HG03139 (cell line): Measurements from ENCODE around the gene CYP2W1.

Source experiments
- ATAC-seq: cut with Tn5 transposase; IDR thresholded peaks from one replicate; pipeline ENCODE4 v1.9.1; 2021; ENCODE audit not compliant: unreplicated experiment

CYP2W1 gene

GRCh38 chr7:978416-979091, 4.4 kb upstream of the CYP2W1 start:
- no peak for ATAC-seq

- ATAC-seq = no peak
Measured at GRCh38 chr7:979151-979550, 3.8 kb upstream of the CYP2W1 start.

GRCh38 chr7:979886-980571, 3.0 kb upstream of the CYP2W1 start:
- ATAC-seq = no peak

GRCh38 chr7:981793-982510, 1.0 kb upstream of the CYP2W1 start:
- no peak for ATAC-seq

GRCh38 chr7:982511-983003, 424 bp upstream of the CYP2W1 start:
- ATAC-seq = no peak

- ATAC-seq = no peak
Measured at GRCh38 chr7:983616-984071, 663 bp downstream of the CYP2W1 start.

GRCh38 chr7:984361-985126, 1.6 kb downstream of the CYP2W1 start:
- no peak for ATAC-seq

- no peak for ATAC-seq
Measured at GRCh38 chr7:985127-985416, 2.1 kb downstream of the CYP2W1 start.

- ATAC-seq = no peak
Measured at GRCh38 chr7:985915-986741, 3.1 kb downstream of the CYP2W1 start.

- ATAC-seq = no peak
Measured at GRCh38 chr7:986766-987751, 4.1 kb downstream of the CYP2W1 start.

GRCh38 chr7:987909-988308, 4.9 kb downstream of the CYP2W1 start:
- no peak for ATAC-seq

GRCh38 chr7:988426-988911, 5.5 kb downstream of the CYP2W1 start:
- ATAC-seq = no peak

- no peak for ATAC-seq
Measured at GRCh38 chr7:988963-989529, 6.1 kb downstream of the CYP2W1 start.

- ATAC-seq = no peak
Measured at GRCh38 chr7:990352-990932, 7.5 kb downstream of the CYP2W1 start.

GRCh38 chr7:990933-991728, 8.2 kb downstream of the CYP2W1 start:
- ATAC-seq = no peak

- no peak for ATAC-seq
Measured at GRCh38 chr7:991729-992656, 9.0 kb downstream of the CYP2W1 start.
